SK-N-SH (cell line): Measurements from ENCODE around the gene ETNK2.

ENCODE experiments used
- CTCF ChIP-seq: fragments of 200-600 bp; sonication (generic); IDR thresholded peaks from 2 replicates; pipeline ENCODE4 v1.6.1; 2017; ENCODE audit warnings: antibody characterized with exemption, mild to moderate bottlenecking, moderate library complexity
- ELF1 ChIP-seq: IDR thresholded peaks from 2 replicates; pipeline ENCODE4 v1.4.0; 2012
- EP300 ChIP-seq, 2 experiments: IDR thresholded peaks; 2 replicates each; pipeline versions ENCODE4 v1.4.0 to v1.6.1; 2012; ENCODE audit warnings: borderline replicate concordance in 1 of 2, low read depth in 1 of 2, low read length in 1 of 2
- FOXJ3 ChIP-seq: sonication (generic); formaldehyde crosslinking; IDR thresholded peaks from 2 replicates; pipeline ENCODE4 v1.5.1; 2020; ENCODE audit warnings: mild to moderate bottlenecking, missing genetic modification reagents
- JUND ChIP-seq: IDR thresholded peaks from 2 replicates; pipeline ENCODE4 v1.4.0; 2012
- POLR2AphosphoS5 ChIP-seq: IDR thresholded peaks from 2 replicates; pipeline ENCODE4 v1.6.1; 2012; ENCODE audit warnings: low read depth, low read length
- RAD21 ChIP-seq: IDR thresholded peaks from 2 replicates; pipeline ENCODE4 v1.6.1; 2012; ENCODE audit warnings: mild to moderate bottlenecking, low read length
- REST ChIP-seq: IDR thresholded peaks from 2 replicates; pipeline ENCODE4 v1.6.1; 2012; ENCODE audit warnings: mild to moderate bottlenecking, low read depth, low read length, moderate library complexity
- RFX5 ChIP-seq: IDR thresholded peaks from 2 replicates; pipeline ENCODE4 v1.6.1; 2012; ENCODE audit warnings: mild to moderate bottlenecking, improper control_type of control experiment, low read length
- SIN3A ChIP-seq: IDR thresholded peaks from 2 replicates; pipeline ENCODE4 v1.6.1; 2012; ENCODE audit warnings: low read depth, mild to moderate bottlenecking, low read length, moderate library complexity, borderline replicate concordance
- SMC3 ChIP-seq: IDR thresholded peaks from 2 replicates; pipeline ENCODE4 v1.6.1; 2012; ENCODE audit warnings: low read depth, low read length, improper control_type of control experiment
- TEAD4 ChIP-seq: IDR thresholded peaks from 2 replicates; pipeline ENCODE4 v1.4.0; 2012; ENCODE audit warnings: mild to moderate bottlenecking, borderline replicate concordance; ENCODE audit not compliant: insufficient read depth
- USF2 ChIP-seq: fragments of 150-350 bp; IDR thresholded peaks from 2 replicates; pipeline ENCODE4 v1.6.1; 2017; ENCODE audit warnings: antibody characterized with exemption, low read length, low read depth, borderline replicate concordance
- ZBTB33 ChIP-seq: IDR thresholded peaks from 2 replicates; pipeline ENCODE4 v1.4.0; 2012; ENCODE audit warnings: low read depth, borderline replicate concordance

GRCh38 chr1:204157962-204158361 is 6.1 kb upstream of the ETNK2 start:
- TF ChIP-seq CTCF (no peak), ZBTB33 (no peak), EP300 (IDR thresholded peaks at IDR 0.05; ENCODE audit: borderline replicate concordance in 1 of 2, low read depth in 1 of 2, low read length in 1 of 2) (no peak), FOXJ3 (no peak), POLR2AphosphoS5 (no peak), RAD21 (no peak), JUND (no peak), SMC3 (no peak), RFX5 (no peak), USF2 (no peak), ELF1 (no peak), TEAD4 (no peak), REST (no peak), SIN3A (no peak)
